WTC11 (cell line): ENCODE results near the gene GIMAP4. TPM values are rescaled to one million over a fixed set of nuclear protein-coding genes. Genes with fewer than 3 reads are reported as not detected.

Source experiments
- ATAC-seq: fragments of 200-7000 bp; cut with Tn5 transposase; 2 replicates; pipeline ENCODE4 v1.10.0; 2021; ENCODE audit warnings: mild to moderate bottlenecking, moderate library complexity
- CTCF ChIA-PET: fragments of 300-600 bp; sonication (Branson Sonifier 250); formaldehyde crosslinking; loops from one replicate; lab custom pipeline; 2021; ENCODE audit warnings: antibody characterized with exemption; lab: Charles Lee
- POLR2A ChIA-PET: fragments of 350-600 bp; sonication (Branson Sonifier 250); formaldehyde crosslinking; loops from one replicate; lab custom pipeline; 2021; ENCODE audit warnings: antibody characterized with exemption; lab: Charles Lee
- DNase-seq: peaks from one replicate; pipeline ENCODE4 v3.0.0; 2021; ENCODE audit warnings: low spot score
- H3K27ac Mint-ChIP-seq: 2 replicates; pipeline ENCODE4 v1.8.0; 2021; ENCODE audit warnings: mixed read lengths
- H3K27me3 Mint-ChIP-seq: 2 replicates; pipeline ENCODE4 v1.8.0; 2021; ENCODE audit warnings: low read depth, mild to moderate bottlenecking, moderate library complexity, mixed read lengths
- H3K36me3 Mint-ChIP-seq: 2 replicates; pipeline ENCODE4 v1.8.0; 2021; ENCODE audit warnings: mixed read lengths
- H3K4me1 Mint-ChIP-seq: 2 replicates; pipeline ENCODE4 v1.8.0; 2022; ENCODE audit warnings: mixed read lengths
- H3K4me3 Mint-ChIP-seq: 2 replicates; pipeline ENCODE4 v1.8.0; 2021; ENCODE audit warnings: mild to moderate bottlenecking, moderate library complexity, mixed read lengths
- H3K9me3 Mint-ChIP-seq: 2 replicates; pipeline ENCODE4 v1.8.0; 2021; ENCODE audit warnings: mixed read lengths
- ATF1 ChIP-seq: sonication (generic); formaldehyde crosslinking; IDR thresholded peaks from 2 replicates; pipeline ENCODE4 v1.8.1; 2023; ENCODE audit warnings: mild to moderate bottlenecking, moderate library complexity, missing genetic modification reagents
- ATF3 ChIP-seq: sonication (generic); formaldehyde crosslinking; conservative IDR thresholded peaks from 2 replicates; pipeline ENCODE4 v1.8.1; 2022; ENCODE audit warnings: mild to moderate bottlenecking, missing genetic modification reagents
- ATF6 ChIP-seq: sonication (generic); formaldehyde crosslinking; IDR thresholded peaks from 2 replicates; pipeline ENCODE4 v1.8.1; 2023; ENCODE audit warnings: mild to moderate bottlenecking, missing genetic modification reagents
- ERG ChIP-seq: fragments of 250-450 bp; sonication (Bioruptor Pico); IDR thresholded peaks from 2 replicates; pipeline ENCODE4 v1.8.0; 2021; ENCODE audit warnings: mild to moderate bottlenecking
- FOXJ3 ChIP-seq: sonication (generic); formaldehyde crosslinking; IDR thresholded peaks from 2 replicates; pipeline ENCODE4 v1.9.0; 2021; ENCODE audit warnings: missing genetic modification reagents, mild to moderate bottlenecking, borderline replicate concordance
- GRHL2 ChIP-seq: fragments of 250-450 bp; sonication (Bioruptor Pico); IDR thresholded peaks from 2 replicates; pipeline ENCODE4 v1.8.0; 2022; ENCODE audit warnings: mild to moderate bottlenecking, moderate library complexity; ENCODE audit not compliant: insufficient replicate concordance, severe bottlenecking
- GTF2I ChIP-seq: fragments of 250-450 bp; sonication (Bioruptor Pico); conservative IDR thresholded peaks from 2 replicates; pipeline ENCODE4 v1.4.0; 2021; ENCODE audit warnings: mild to moderate bottlenecking
- JAZF1 ChIP-seq: fragments of 250-450 bp; sonication (Bioruptor Pico); IDR thresholded peaks from 2 replicates; pipeline ENCODE4 v1.9.0; 2021; ENCODE audit warnings: moderate library complexity, mild to moderate bottlenecking, inconsistent platforms
- MYBL2 ChIP-seq: sonication (generic); formaldehyde crosslinking; IDR thresholded peaks from 2 replicates; pipeline ENCODE4 v1.8.1; 2023; ENCODE audit warnings: mild to moderate bottlenecking, moderate library complexity, missing genetic modification reagents
- NFE2L1 ChIP-seq: sonication (generic); formaldehyde crosslinking; IDR thresholded peaks from 2 replicates; pipeline ENCODE4 v1.8.1; 2023; ENCODE audit warnings: missing genetic modification reagents
- NR3C1 ChIP-seq: sonication (generic); formaldehyde crosslinking; conservative IDR thresholded peaks from 2 replicates; pipeline ENCODE4 v1.8.1; 2023; ENCODE audit warnings: low read depth, mild to moderate bottlenecking, missing genetic modification reagents
- PREB ChIP-seq: sonication (generic); formaldehyde crosslinking; IDR thresholded peaks from 2 replicates; pipeline ENCODE4 v1.8.1; 2022; ENCODE audit warnings: mild to moderate bottlenecking, missing genetic modification reagents, moderate library complexity, borderline replicate concordance
- STAT6 ChIP-seq: sonication (generic); formaldehyde crosslinking; conservative IDR thresholded peaks from 2 replicates; pipeline ENCODE4 v1.8.1; 2023; ENCODE audit warnings: mild to moderate bottlenecking, low read depth, missing genetic modification reagents, moderate library complexity
- USF1 ChIP-seq: sonication (generic); formaldehyde crosslinking; IDR thresholded peaks from 2 replicates; pipeline ENCODE4 v1.8.0; 2022; ENCODE audit warnings: mild to moderate bottlenecking, missing genetic modification reagents
- USF2 ChIP-seq: sonication (generic); formaldehyde crosslinking; IDR thresholded peaks from 2 replicates; pipeline ENCODE4 v1.8.1; 2023; ENCODE audit warnings: mild to moderate bottlenecking, missing genetic modification reagents, moderate library complexity
- ZMAT4 ChIP-seq: fragments of 250-450 bp; sonication (Bioruptor Pico); IDR thresholded peaks from 2 replicates; pipeline ENCODE4 v1.9.0; 2021; ENCODE audit warnings: mild to moderate bottlenecking
- ZNF317 ChIP-seq: sonication (generic); formaldehyde crosslinking; IDR thresholded peaks from 2 replicates; pipeline ENCODE4 v1.8.1; 2023; ENCODE audit warnings: low read depth, mild to moderate bottlenecking, moderate library complexity, missing genetic modification reagents, borderline replicate concordance
- ZNF416 ChIP-seq: fragments of 250-450 bp; sonication (Bioruptor Pico); IDR thresholded peaks from 2 replicates; pipeline ENCODE4 v1.9.0; 2021; ENCODE audit warnings: mild to moderate bottlenecking, inconsistent platforms
- ZNF425 ChIP-seq: fragments of 250-450 bp; sonication (Bioruptor Pico); conservative IDR thresholded peaks from 2 replicates; pipeline ENCODE4 v1.9.0; 2021; ENCODE audit warnings: mild to moderate bottlenecking
- total RNA-seq: library from RNA; stranded (reverse); gene quantifications from 3 replicates; pipeline ENCODE4 v1.2.3, GENCODE V29; 2021

GIMAP4 gene
- total RNA-seq, 1 experiment from 2014 or later = 0.28 TPM

- H3K36me3 Mint-ChIP-seq = peaks cover 19% of the 10 kb centered on the region
- POLR2A ChIA-PET = no interaction called here
- H3K4me1 Mint-ChIP-seq = peaks cover 18% of the 10 kb centered on the region
- no peak for ATAC-seq
- H3K27ac Mint-ChIP-seq = no peak overlapping the region
- TF ChIP-seq PREB (CRISPR knock-in tag) = no peak
- TF ChIP-seq STAT6 (CRISPR knock-in tag) = no peak
- no peak for TF ChIP-seq GRHL2 (CRISPR knock-in tag)
- no peak for TF ChIP-seq JAZF1
- TF ChIP-seq ZNF425 (CRISPR knock-in tag) = no peak
- TF ChIP-seq NFE2L1 = no peak
- no peak for TF ChIP-seq ZNF317 (CRISPR knock-in tag)
- no peak for TF ChIP-seq ERG (CRISPR knock-in tag)
- no peak for TF ChIP-seq ZNF416 (CRISPR knock-in tag)
- no peak for TF ChIP-seq USF2 (CRISPR knock-in tag)
- TF ChIP-seq ATF1 = no peak
- TF ChIP-seq GTF2I (CRISPR knock-in tag) = no peak
- no peak for TF ChIP-seq ZMAT4 (CRISPR knock-in tag)
- no peak for TF ChIP-seq NR3C1
- no peak for TF ChIP-seq ATF3 (CRISPR knock-in tag)
- TF ChIP-seq ATF6 (CRISPR knock-in tag) = no peak
- TF ChIP-seq FOXJ3 (CRISPR knock-in tag) = no peak
- TF ChIP-seq MYBL2 (CRISPR knock-in tag) = no peak
- no peak for TF ChIP-seq USF1
- peaks cover 44% of the 10 kb centered on the region for H3K9me3 Mint-ChIP-seq
- peaks cover 11% of the 10 kb centered on the region for H3K27me3 Mint-ChIP-seq
- no peak for DNase-seq
- CTCF ChIA-PET = no interaction called here
- no peak overlapping the region for H3K4me3 Mint-ChIP-seq
Observed at GRCh38 chr7:150560486-150560885, 6.7 kb upstream of the GIMAP4 start.
